ENCODE results near the gene RGL3.
"Not testable (repeated sequence)": the region's sequence is repeated elsewhere in the genome, so short reads cannot be mapped to it uniquely, and the experiment has no call there.

Gene RGL3

GRCh38 chr19:11355160-11356073 is 63.7 kb downstream of the RGL3 start, which contains the start of gene PLPPR2:
Gene PLPPR2, plus strand, starts transcription at chr19:11355432. Its CDS starts 2,242 bp downstream, at chr19:11357674.
- peaks cover 3% of the 10 kb centered on the region; the same call in 1 of the 2 replicates for H3K4me1 ChIP-seq (ENCODE audit: control insufficient read depth, insufficient read depth, low read length)
- H3K9me3 ChIP-seq (ENCODE audit: control insufficient read depth, insufficient read depth, low read length): no peaks in the 10 kb centered on the region
- peaks cover 18% of the 10 kb centered on the region for H3K27me3 ChIP-seq (ENCODE audit: control insufficient read depth, insufficient read depth, low read length)
- H3K9ac ChIP-seq (ENCODE audit: low read depth, low read length): no peak within 1 kb of the TSS
- H3K36me3 ChIP-seq (ENCODE audit: control insufficient read depth, insufficient read depth, low read length): no peaks in the 10 kb centered on the region
- H3K4me3 ChIP-seq (ENCODE audit: low read depth, low read length): peak within 1 kb of the TSS; percentile 58; the same call in 1 of the 2 replicates
- no peak within 1 kb of the TSS for H3K27ac ChIP-seq (ENCODE audit: low read depth, low read length)

- not testable (repeated sequence) for H3K9ac ChIP-seq (ENCODE audit: low read depth, low read length); H3K4me1 ChIP-seq (ENCODE audit: control insufficient read depth, insufficient read depth, low read length); H3K9me3 ChIP-seq (ENCODE audit: control insufficient read depth, insufficient read depth, low read length); H3K36me3 ChIP-seq (ENCODE audit: control insufficient read depth, insufficient read depth, low read length); H3K4me3 ChIP-seq (ENCODE audit: low read depth, low read length); H3K27ac ChIP-seq (ENCODE audit: low read depth, low read length)
- peaks cover 17% of the 10 kb centered on the region for H3K27me3 ChIP-seq (ENCODE audit: control insufficient read depth, insufficient read depth, low read length)
These were observed 65.0 kb downstream of the RGL3 start for GRCh38 chr19:11354102-11354501.

GRCh38 chr19:11349171-11349570 is 69.9 kb downstream of the RGL3 start:
- Histone ChIP-seq H3K27me3 (ENCODE audit: control insufficient read depth, insufficient read depth, low read length) (no peaks in the 10 kb centered on the region), H3K36me3 (ENCODE audit: control insufficient read depth, insufficient read depth, low read length) (no peaks in the 10 kb centered on the region), H3K4me3 (ENCODE audit: low read depth, low read length) (no peak overlapping the region), H3K9ac (ENCODE audit: low read depth, low read length) (no peak overlapping the region), H3K4me1 (ENCODE audit: control insufficient read depth, insufficient read depth, low read length) (no peaks in the 10 kb centered on the region), H3K9me3 (ENCODE audit: control insufficient read depth, insufficient read depth, low read length) (no peaks in the 10 kb centered on the region; the same call in 1 of the 2 replicates), H3K27ac (ENCODE audit: low read depth, low read length) (no peak overlapping the region)

GRCh38 chr19:11347546-11348039 is 71.5 kb downstream of the RGL3 start:
- Histone ChIP-seq H3K4me1 (ENCODE audit: control insufficient read depth, insufficient read depth, low read length) (no peaks in the 10 kb centered on the region), H3K36me3 (ENCODE audit: control insufficient read depth, insufficient read depth, low read length) (0 out of 2 replicates have a peak, but pooled peaks cover under 1% of the 10 kb centered on the region), H3K27me3 (ENCODE audit: control insufficient read depth, insufficient read depth, low read length) (no peaks in the 10 kb centered on the region), H3K9me3 (ENCODE audit: control insufficient read depth, insufficient read depth, low read length) (no peaks in the 10 kb centered on the region; the same call in 1 of the 2 replicates), H3K27ac (ENCODE audit: low read depth, low read length) (no peak overlapping the region), H3K4me3 (ENCODE audit: low read depth, low read length) (no peak overlapping the region), H3K9ac (ENCODE audit: low read depth, low read length) (no peak overlapping the region)

GRCh38 chr19:11346104-11346940 is 72.8 kb downstream of the RGL3 start, which contains the start of the genes CCDC159 and TMEM205:
Gene CCDC159, plus strand, starts transcription at chr19:11346519. Its CDS starts 88 bp downstream, at chr19:11346607.
Gene TMEM205, minus strand, starts transcription at chr19:11346268. Its CDS starts 649 bp downstream, at chr19:11345619.
- peak within 1 kb of the TSS; percentile 23 for H3K27ac ChIP-seq (ENCODE audit: low read depth, low read length)

GRCh38 chr19:11345122-11345803 is 73.9 kb downstream of the RGL3 start:
- peak overlapping the region; percentile 97 for H3K4me3 ChIP-seq (ENCODE audit: low read depth, low read length)
- H3K4me1 ChIP-seq (ENCODE audit: control insufficient read depth, insufficient read depth, low read length): no peaks in the 10 kb centered on the region
- no peak overlapping the region for H3K27ac ChIP-seq (ENCODE audit: low read depth, low read length)
- H3K27me3 ChIP-seq (ENCODE audit: control insufficient read depth, insufficient read depth, low read length): no peaks in the 10 kb centered on the region
- H3K9ac ChIP-seq (ENCODE audit: low read depth, low read length): no peak overlapping the region; the same call in 1 of the 2 replicates
- peaks cover 6% of the 10 kb centered on the region; the same call in 1 of the 2 replicates for H3K36me3 ChIP-seq (ENCODE audit: control insufficient read depth, insufficient read depth, low read length)
- no peaks in the 10 kb centered on the region; the same call in 1 of the 2 replicates for H3K9me3 ChIP-seq (ENCODE audit: control insufficient read depth, insufficient read depth, low read length)

More at GRCh38 chr19:11346104-11346940, 72.8 kb downstream of the RGL3 start, which contains the start of the genes CCDC159 and TMEM205:
- peak within 1 kb of the TSS; percentile 97 for H3K4me3 ChIP-seq (ENCODE audit: low read depth, low read length)
- H3K27me3 ChIP-seq (ENCODE audit: control insufficient read depth, insufficient read depth, low read length): no peaks in the 10 kb centered on the region
- H3K9ac ChIP-seq (ENCODE audit: low read depth, low read length): peak within 1 kb of the TSS; percentile 67
- H3K4me1 ChIP-seq (ENCODE audit: control insufficient read depth, insufficient read depth, low read length): no peaks in the 10 kb centered on the region
- H3K36me3 ChIP-seq (ENCODE audit: control insufficient read depth, insufficient read depth, low read length): peaks cover 6% of the 10 kb centered on the region; the same call in 1 of the 2 replicates
- H3K9me3 ChIP-seq (ENCODE audit: control insufficient read depth, insufficient read depth, low read length): no peaks in the 10 kb centered on the region; the same call in 1 of the 2 replicates
